Activated CD4-positive, CD25-positive, alpha-beta regulatory T cell treated with anti-CD3 and anti-CD28 coated beads, Interleukin-2, amount 50 U/mL, for 24 hours (primary cell): ENCODE data around the gene NPR2.

Experiments
- ATAC-seq, 2 donors: fragments of 150-1000 bp; cut with Tn5 transposase; one replicate each; pipeline ENCODE4 v1.10.0; 2021; ENCODE audit warnings: mild to moderate bottlenecking in 1 of 2, moderate library complexity in 1 of 2

The NPR2 gene

DNA sequence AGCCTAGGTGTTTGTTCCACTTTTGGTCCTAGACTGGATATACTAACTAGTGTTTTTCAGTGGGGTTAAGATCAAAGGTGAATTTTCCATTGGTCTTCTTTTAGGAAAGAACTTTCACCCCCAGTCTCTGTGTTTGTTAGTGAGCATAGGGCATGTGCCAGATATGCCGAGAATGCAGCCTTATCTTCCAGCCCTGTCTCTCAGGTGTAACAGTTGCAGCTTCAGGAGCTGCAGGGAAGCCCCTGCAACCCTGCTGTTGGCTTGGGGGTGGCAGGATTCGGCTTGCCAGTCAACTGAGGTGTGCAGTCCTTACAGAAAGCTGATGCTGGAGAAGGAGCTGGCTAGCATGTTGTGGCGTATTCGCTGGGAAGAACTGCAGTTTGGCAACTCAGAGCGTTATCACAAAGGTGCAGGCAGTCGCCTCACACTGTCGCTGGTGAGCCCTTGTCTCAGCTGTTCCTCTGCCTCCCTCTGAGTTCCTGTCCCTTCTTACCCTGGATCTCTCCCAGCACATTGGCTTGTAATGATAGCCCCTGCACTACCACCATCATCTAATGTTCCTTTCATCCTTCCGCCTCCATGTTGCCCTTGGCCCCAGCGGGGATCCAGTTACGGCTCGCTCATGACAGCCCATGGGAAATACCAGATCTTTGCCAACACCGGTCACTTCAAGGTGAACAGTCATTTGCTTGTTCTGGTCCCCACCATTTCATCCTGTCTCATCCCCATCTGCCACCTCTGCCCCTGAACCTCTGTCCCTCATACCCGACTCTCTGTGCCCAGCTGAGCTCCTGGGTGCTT lies 10.1 kb downstream of the NPR2 start:
- ATAC-seq = no peak

DNA sequence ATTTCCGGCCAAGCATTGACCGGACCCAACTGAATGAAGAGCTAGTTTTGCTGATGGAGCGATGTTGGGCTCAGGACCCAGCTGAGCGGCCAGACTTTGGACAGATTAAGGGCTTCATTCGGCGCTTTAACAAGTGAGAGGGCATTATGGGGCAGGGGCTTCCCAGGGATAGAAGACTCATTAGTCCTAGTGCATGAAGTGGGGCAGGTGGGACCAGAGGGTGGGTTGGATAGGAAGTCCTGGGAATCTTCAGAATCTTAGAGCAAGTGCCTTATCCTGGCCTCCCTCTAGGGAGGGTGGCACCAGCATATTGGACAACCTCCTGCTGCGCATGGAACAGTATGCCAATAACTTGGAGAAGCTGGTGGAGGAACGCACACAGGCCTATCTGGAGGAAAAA lies 14.7 kb downstream of the NPR2 start:
- no peak for ATAC-seq

DNA sequence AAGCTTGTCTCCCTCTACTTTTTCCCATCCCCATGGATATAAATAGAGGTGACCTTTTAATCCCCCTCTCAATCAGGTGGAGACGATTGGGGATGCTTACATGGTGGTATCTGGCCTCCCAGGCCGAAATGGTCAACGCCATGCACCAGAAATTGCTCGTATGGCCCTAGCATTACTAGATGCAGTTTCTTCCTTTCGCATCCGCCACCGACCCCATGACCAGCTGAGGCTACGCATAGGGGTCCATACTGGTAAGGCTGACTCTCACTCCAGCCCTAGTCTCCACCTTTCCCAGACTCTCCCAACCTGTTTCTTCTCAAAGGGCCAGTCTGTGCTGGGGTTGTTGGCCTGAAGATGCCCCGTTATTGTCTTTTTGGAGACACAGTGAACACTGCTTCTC lies 17.0 kb downstream of the NPR2 start:
- ATAC-seq = no peak

DNA sequence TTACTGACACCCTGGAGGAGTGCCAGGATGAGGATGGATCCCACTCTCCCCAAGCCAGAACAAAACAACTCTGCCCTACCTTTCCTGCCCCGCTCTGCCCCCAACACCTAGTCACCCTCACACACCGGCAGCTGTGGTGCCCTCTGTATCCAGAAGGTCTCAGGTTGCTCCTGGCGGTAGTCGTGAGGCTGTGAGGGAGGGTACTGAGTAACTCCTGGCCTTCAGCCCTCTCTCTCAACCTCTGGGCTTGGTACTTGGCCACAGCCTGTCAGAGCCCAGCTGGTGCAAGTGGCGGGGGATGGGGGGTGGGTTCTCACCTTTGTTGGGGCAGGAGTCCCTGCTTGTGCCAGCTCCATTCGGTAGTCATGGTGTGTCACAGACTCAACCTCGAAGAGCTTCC lies 18.7 kb downstream of the NPR2 start:
- no peak for ATAC-seq

DNA sequence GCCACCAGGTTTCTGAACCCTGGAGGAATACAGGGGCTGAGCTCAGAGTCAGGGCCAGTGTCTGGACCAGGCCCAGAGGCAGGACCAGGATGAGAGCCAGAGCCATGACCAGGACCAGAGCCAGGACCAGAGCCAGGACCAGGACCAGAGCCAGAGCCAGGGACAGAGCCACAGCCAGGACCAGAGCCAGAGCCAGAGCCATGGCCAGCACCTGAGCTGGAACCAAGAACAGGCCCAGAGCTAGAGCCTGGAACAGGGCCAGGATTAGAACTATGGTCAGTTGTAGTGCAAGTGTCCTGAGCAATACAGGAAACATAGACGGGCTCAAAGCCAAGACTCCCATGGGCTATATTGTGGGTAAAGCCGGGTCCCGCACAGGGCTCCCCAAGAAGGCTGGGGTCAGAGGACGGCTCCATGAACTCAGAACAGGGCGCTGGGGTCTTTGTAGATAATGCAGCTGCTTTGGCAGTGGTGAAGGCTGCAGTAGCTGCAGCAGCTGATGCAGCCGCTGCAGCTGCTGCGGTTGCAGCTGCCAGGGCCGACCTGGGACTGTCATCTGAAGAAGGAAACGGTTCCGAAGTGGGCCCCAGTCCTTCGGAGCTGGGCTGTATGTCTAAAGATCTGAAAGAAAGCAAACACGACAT lies 20.1 kb downstream of the NPR2 start:
- ATAC-seq = no peak

DNA sequence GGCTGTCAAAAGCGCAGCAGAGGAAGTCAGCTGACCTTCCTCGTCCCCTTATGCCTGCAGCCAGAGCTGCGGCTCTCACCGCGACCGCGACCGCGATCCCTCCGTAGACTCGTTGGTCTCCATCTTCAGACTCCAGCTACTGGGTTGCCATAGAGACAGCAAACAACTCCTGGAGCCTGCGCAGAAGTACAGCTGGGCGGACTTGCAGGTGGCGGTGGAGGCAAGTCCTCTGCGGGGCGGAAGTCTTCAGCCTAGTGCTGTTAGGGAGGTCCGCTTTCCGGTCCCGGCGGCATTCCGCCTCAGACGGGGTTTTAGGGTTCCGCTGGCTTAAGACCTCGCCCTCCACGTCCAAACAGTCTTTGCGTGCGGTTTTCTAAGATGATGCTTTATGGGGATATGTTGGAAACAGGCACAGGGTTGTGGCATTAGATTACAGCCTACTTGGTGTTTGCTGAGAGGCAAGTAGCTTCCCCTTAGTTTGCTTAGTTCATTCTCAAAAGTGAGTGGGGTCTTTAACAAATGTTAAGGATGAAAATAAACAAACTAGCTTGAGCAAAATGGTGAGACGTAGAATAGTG lies 20.7 kb downstream of the NPR2 start, which contains the start of gene SPAG8:
Gene SPAG8 (minus strand): TSS at position 238 of the 578 bp plus-strand sequence. CDS start 115 bp downstream, at position 123.
- ATAC-seq = peak; percentile 71 to 75

DNA sequence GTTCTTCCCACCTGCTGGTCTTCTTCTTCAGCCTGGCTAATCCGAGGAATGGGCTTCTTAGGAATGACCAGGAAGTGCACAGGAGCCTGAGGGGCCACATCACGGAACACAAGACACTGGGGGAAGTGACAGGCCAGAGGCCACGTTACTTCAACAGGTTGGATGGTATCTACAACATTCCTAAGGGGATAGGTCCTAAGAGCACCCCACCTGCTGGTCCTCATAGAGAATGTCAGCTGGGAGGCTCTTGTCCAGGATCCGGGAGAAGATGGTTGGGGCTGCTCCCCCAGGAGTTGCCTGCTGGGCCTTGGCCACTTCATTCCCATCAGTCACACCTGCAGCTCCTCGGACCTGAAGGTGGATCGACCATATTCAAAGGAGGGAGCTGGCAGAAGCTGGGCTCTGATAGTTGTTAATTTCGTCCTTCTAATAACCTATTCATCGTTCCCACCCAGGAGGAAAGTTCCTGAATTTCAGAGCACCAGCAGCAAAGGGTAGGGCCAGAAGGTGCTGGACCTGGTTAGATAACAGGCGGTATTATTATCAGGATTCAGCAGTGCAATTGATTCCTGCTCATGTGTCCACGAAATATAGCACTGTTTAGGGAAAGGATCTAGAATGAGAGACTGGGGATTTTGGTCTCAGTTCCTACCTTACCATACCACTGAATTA lies 22.2 kb downstream of the NPR2 start:
- ATAC-seq = no peak

DNA sequence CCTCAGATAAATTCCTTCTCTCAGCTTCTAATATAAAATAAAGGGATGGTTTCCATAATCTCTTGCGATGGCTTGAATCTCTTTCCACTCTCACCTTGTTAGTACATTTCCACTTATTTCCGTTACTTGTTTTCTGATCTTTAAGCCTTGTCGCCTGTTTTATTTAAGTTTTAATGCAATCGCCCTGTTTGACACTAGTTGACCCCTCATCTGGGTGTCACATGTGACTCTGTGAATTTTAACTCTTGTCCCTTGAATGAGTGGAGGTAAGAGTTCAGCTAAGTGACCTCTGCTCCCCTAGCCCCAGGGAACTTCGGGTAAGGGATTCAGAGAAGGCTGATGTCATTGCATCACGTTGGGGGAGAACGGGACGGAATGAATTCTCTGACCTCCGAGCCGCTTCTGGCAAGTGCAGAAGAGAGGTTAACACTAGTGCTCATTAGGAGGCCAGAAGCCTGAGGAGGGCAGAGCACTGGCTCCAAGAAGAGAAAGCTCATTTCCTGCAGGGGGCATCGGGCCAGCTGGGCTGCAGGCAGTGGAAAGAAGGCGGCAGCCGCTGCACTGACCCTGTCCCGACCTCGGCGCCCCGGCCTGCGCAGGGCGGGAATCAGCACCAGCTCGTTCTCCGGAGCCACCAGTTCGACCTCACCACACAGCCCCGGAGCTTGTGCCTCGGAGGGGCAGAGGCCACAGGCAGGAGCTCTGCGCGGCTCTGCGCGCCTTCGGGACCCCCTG lies 22.9 kb downstream of the NPR2 start:
- ATAC-seq = peak in 1 of 2 donors; percentile 1

DNA sequence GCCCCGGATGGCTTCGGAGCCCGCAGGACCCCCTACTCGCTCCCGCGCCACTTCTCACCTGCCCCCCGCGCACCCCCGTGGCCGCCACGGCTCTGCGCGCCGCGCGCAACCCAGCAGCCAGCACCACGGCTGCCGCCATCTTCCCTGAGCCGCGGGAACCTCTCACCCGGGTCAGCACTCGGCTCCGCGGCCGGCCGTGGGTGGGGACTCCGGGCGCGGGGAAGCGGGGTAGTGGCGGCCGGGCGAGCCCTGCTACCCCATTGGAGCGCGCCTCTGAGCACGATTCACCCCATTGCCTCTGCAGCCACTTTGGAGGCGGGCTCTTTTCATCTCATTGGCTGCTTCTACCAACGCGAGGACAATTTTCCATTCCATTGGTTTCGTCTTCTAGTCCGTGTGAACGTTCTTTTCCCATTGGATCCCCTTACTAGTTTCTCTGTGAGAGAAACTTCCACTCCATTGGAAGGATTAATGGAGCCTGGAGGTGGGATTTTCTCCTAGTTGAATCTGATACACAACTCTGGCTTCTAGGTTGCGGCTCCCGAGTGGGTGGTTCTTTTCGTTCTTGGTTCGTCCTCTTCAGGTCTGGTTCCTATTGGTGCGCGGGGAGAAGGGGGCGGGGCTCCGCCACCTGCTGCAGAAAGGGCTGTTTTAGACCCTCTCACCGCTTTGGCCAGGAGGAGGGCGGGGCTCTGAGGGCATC lies 23.6 kb downstream of the NPR2 start, which contains the start of gene HINT2:
Gene HINT2 (minus strand): TSS at position 202 of the 703 bp plus-strand sequence. CDS start 63 bp downstream, at position 139.
- peak; percentile 86 to 87 for ATAC-seq

DNA sequence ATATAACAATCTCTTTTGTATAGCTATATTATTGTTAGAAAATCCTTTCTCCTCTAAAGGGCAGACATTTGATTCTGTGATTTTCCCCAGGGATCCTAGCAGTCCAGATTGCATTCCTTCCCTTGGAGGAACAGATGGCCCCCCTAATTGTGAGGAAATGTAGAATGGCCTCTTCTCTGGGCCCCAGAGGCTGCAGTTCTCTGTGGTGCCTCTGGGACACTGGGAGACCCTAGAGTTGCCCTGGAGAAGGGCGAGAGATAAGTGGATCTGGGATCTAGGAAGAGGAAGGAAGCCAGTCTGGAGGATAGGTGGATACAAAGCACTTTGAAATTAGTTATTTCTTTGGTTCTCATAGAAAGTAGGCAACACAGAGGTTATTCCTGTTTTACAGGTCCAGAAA lies 25.3 kb downstream of the NPR2 start:
- no peak for ATAC-seq

DNA sequence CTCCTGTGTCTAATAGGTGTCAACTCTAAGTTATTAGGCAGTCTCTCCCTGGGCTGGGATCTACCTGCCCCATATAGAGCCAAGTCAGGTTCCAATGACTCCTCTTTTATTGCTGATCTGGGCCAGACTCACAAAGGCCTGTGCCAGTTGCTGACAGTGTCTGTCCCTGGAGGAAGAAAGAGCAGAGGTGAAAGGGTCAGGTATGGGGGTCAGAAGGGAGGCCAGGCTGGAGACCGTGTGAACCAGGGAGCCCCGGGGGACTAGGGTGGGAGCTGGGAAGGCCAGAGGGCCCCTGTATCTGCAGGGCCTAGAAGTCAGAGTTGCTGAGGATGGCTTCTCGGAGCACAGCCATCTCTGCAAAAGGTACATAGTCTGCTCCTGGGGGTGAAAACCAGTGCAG lies 26.9 kb downstream of the NPR2 start:
- ATAC-seq = no peak

DNA sequence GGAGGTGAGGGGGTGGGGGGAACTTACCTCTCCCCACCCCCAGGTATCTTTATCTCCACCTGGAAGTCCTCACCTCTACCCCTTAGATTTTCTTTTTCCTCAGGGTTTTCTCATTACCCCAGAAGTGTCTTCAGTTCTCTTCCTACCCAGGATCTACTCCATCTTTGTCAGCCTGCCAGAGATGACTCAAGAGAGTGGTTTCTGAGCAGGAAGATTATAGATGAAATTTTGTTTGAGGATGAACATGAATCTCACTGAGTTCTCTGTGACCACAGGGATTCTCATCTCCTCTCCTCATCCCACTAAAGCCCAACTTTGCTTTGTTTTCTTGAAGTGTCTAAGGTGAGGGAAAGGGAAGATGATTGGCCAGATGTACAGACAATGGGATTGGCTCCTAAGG lies 28.7 kb downstream of the NPR2 start:
- ATAC-seq = no peak

DNA sequence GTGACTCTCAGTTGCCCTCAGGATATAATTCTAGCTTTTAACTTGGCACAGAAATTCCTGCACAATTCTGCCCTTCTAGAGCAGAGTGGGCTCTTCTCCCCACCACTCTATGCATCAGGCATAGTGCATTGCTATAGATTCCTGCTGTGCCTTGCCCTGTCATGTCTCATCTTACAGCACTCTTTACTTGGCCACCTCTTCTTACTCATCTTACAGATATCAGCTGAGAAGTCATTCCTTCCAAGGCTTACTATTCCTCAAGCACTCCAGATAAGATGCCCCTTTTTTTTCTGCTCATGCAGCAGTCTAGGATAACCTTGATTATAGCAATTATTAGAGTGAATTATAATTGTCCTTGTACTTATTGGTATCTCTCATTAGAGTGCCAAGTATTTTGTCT lies 31.5 kb downstream of the NPR2 start:
- ATAC-seq = no peak

DNA sequence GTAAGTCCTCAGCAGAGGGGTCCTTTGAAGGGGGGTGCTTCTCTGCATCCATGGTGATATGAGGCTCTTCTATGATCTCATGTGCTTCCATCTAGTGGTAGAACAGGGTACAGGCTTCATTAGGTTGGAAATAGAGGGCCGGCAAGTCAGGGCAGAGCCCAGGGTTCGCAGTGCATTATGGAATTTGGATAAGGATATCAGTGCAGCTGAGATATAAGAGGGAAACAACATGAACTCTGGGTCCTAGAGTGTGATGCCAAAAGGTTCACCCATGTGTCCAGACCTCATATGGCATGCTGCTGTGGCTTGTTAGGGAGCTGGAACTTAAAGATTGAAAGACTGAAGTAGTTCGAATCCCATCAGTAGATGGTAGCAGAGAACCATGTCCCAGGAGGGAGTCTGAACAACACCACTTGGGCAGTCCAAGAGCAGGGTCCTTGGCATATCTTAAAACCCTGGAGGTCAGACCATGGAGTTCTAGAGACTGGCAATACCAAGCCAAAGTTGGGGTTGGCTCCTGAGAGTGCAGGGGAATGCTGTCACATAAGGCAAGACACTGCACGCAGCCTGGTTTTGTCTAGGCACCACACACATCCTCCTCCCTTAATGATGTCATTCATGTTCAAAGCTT lies 34.8 kb downstream of the NPR2 start:
- ATAC-seq = peak; percentile 31 to 41

DNA sequence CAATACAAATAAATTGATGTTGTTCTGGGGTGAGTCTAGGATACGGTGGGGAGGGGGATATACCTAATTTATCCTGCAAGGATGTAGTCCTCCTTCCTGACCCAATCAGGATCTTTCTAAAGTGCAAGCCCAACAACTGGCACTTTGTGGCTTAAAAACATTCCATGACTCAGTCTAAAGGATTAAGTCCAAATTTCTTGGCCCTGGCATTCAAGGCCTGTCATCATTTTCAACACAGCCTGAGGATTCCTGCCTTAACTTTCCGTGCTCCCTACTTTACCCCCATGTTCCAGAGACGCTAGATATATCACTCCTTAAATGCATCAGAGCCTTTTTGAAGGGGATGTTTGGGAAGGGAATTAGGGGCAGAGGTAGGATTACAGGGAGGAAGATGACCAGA lies 36.1 kb downstream of the NPR2 start:
- ATAC-seq = no peak

DNA sequence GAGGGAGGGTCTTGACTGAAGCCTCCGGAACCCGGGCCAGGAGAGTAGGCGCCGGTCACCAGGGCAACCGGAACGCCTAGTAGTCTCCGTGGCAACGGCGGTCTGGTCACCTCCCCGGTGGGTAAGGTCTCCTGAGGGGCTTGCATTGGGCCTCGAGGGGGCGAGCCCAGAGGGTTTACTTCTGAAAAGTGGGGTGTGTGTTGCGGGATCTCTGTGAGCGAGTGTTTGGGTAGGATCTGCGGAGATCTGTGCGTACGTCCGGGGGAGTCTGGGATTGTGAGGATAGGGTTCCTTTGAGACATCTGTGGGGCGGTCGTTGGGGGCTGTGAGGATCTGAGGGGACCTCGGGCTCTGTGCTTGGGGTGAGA lies 37.3 kb downstream of the NPR2 start, which contains the start of gene FAM221B:
Gene FAM221B (minus strand): TSS at position 17 of the 368 bp plus-strand sequence. CDS start 2,571 bp downstream, outside the sequence.
- ATAC-seq = peak; percentile 6 to 9

DNA sequence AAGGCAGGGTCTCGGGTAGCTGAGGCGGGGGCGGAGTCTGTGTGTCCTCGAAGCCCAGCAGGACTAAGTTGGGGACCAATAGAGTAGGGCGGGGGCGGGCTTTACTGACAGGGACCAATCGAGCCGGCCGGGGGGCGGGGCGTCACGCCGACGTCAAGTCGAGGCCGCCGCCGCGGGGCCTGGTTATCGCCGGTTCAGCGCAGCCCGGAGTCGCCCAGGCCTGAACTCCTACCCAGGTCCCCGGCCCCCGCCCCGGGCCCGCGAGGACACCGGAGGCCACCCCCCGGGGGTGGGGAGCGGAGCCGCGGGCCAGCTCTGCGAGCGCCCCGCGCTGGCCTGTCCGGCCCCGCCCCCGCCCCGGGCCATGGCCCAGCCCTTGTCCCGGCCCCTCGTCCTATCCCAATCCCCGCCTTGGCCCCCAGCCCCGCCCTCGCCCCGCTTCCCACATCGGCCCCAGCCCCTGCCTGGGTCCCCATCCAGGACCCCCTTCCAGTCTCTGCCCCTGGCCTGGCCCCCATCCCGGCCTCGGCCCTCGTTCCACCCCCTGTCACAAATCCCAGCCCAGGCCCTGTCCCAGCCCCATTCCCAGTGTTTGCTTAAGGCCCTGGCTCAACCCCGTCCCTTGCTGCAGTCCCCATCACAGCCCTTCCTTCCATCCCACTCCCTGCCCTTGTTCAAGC lies 37.8 kb downstream of the NPR2 start, which contains the start of gene TMEM8B:
Gene TMEM8B (plus strand): TSS at position 145 of the 680 bp plus-strand sequence. CDS start 220 bp downstream, at position 365.
- ATAC-seq = peak; percentile 94

DNA sequence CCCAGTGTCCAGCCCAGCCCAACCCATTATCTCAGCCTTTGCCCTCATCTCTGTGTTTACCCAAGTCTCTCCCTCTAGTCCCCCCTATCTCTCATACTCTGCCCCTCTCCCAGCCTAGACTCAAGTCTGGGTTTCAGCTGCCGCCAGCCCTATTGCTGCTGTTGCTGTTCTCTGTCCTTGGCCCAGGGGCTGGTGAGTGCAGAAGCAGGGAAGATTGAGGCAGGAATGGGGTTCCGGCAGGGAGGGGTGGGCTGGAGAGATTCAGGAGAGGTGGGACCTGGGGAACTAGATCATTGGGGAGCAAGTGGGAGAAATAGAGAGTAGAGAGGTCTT lies 38.3 kb downstream of the NPR2 start:
- ATAC-seq = no peak

DNA sequence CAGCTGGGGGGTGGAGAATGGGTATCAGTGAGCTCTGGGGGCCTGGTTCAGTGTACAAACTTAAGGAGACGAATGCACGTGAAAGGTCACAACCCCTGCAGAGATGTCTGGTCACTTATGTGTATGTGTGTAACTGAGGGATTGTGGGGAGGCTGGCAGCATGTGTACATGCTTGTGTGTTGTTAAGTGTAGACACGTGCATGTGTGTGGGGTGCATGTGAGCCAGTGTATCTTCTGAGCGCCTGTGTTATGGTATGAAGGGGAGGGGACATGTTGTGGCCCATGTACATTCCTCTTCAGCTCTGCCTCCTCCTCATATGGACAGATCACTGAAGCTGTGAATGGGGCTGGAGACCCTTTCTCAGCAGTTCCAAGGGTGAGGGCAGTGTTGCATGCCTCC lies 39.6 kb downstream of the NPR2 start:
- ATAC-seq = no peak

DNA sequence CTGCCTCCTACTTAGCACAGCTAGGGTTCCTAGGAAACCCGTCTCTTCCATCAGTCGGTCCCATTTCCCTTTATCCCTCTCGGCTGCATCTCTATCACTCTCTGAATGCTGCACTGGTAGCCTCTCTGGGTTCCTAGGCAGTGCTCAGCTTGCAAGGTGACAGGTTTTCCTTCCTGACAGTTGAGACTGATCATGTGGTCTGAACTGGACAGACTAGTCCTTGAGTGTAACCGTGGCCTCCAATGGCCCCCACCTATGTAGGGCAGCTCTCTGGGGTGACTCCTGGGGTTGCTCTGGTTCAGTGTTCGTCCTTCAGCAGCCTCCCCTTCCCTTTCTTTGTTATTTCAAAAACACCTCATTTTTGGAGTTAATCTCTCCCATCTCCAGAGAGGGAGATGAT lies 41.4 kb downstream of the NPR2 start:
- no peak for ATAC-seq
